Fibroblast of the aortic adventitia (primary cell): ENCODE results near the gene RPE65. TPM values are rescaled to one million over a fixed set of nuclear protein-coding genes. Genes with fewer than 3 reads are reported as not detected.
"Not testable (repeated sequence)": the region's sequence is repeated elsewhere in the genome, so short reads cannot be mapped to it uniquely, and the experiment has no call there.

ENCODE experiments used
- DNase-seq: peaks from one replicate; pipeline ENCODE4 v3.0.0-alpha.2; 2010; ENCODE audit warnings: low read depth
- H3K4me3 ChIP-seq: 2 replicates; pipeline ENCODE4 v1.5.1; 2011; ENCODE audit warnings: low read depth, mild to moderate bottlenecking, control low read depth, low read length, moderate library complexity
- CTCF ChIP-seq: IDR thresholded peaks from 2 replicates; pipeline ENCODE4 v1.5.1; 2011; ENCODE audit warnings: mild to moderate bottlenecking, low read length, control low read depth, inconsistent platforms; ENCODE audit not compliant: insufficient read depth
- total RNA-seq: library from RNA; depleted of rRNA; stranded (reverse); fragments of >200 nt; gene quantifications from 2 replicates; pipeline ENCODE4 v1.2.3, GENCODE V29; 2012; ENCODE audit warnings: low replicate concordance

RPE65 gene
- total RNA-seq: not detected in 2 replicates

DNA sequence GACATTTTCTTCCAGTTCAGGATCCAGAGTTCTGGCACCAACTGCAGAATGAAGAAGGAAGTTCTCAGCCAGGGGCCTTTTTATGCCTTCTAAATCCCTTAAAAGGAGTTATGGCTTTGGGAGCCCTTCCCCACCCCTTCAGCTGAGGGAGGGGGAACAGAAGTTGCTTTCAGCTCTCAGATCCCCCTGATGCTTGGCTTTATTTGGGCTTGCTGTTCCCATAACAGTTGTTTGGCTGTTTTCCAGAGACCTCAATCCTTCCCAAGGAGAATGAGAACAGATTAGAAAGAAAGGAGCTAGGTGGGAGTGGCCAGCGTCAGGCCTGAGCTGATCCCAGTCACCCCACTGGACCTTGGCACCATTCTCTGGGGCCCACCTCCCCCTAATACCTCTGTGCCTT, at the start of gene RPE65:
RPE65 (minus strand) TSS at position 54 of the 400 bp plus-strand sequence; CDS start at position 5, 49 bp downstream.
- no peak for DNase-seq
- no peak for TF ChIP-seq CTCF

GRCh38 chr1:68497358-68497698, 47.6 kb upstream of the RPE65 start:
- H3K4me3 ChIP-seq: peak overlapping the region; percentile 95
- TF ChIP-seq CTCF: no peak
- no peak for DNase-seq

More for the DNA sequence above, at the start of gene RPE65:
- no peak within 1 kb of the TSS for H3K4me3 ChIP-seq

DNA sequence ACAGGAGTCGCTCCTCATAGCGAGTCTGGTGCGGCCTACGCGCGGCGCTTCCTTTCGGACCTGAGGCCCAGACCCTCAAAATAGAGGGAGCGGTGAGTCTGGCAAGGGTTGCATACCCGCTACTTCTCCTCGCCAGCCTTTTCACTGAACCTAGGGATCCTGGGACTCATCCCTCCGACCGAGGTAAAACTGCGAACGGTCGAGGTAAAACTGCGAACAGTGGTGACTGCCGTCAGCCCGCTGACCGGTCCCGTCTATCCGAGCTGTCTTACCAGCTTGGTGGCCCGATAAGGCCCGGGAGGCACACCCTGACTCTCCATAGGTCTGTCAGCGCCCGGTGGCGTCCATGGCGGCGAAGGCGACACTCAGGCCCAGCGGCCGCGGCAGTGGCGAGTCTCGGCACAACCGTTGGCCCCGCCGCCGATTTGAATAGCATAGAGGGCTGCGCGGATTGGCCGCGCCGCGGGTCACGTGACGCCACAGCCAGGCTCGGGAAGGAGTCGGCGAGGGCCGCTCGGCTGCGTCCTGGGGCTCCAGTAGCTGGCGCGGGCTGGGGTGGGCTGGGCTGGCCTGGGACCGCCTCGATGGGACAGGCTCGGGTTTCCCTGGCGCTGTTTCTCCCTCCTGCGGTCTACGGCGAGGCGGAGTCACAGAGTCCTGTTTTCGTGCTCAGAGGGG, 47.1 kb upstream of the RPE65 start, which contains the start of gene DEPDC1:
DEPDC1 (minus strand) TSS at position 403 of the 678 bp plus-strand sequence; CDS start at position 320, 83 bp downstream.
- no peak for TF ChIP-seq CTCF
- H3K4me3 ChIP-seq: peak within 1 kb of the TSS; percentile 95
- DNase-seq: peak; percentile 91

DNA sequence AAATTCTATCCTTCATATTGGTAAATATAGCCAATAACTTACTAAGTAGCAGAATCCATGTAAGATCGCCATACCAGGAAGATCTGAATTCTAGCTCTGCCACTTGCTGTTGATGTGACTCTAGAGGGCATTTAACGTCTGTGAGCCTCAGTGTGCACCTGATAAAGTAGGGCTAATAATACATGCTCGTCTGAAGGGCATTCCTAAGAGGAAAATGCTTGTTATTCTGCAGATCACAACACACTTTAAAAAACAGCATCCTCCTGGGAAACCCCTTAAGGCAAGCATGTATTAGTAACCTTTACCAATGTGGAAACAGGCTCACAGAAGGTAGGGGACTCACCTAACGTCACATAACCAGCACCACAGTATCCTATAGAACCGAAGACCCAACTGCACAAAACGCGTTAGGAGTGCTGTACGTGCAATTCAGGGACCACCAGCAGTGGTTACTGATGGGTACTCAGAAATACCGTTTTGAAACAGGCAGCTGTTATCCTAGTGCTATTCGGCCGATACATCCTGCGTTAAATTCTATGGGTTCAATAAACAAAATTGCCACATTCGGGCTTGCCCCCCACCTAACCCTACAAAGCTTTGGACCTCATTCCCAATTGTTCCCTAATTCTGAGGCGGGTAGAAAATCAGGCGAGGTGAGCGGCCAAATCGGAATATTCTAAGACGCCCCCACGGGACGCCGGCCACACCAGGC, 46.4 kb upstream of the RPE65 start:
- DNase-seq: no peak
- H3K4me3 ChIP-seq: peak overlapping the region; percentile 95
- TF ChIP-seq CTCF: no peak

GRCh38 chr1:68495532-68495931, 45.8 kb upstream of the RPE65 start:
- no peak for TF ChIP-seq CTCF
- peak overlapping the region; percentile 95 for H3K4me3 ChIP-seq
- no peak for DNase-seq

DNA sequence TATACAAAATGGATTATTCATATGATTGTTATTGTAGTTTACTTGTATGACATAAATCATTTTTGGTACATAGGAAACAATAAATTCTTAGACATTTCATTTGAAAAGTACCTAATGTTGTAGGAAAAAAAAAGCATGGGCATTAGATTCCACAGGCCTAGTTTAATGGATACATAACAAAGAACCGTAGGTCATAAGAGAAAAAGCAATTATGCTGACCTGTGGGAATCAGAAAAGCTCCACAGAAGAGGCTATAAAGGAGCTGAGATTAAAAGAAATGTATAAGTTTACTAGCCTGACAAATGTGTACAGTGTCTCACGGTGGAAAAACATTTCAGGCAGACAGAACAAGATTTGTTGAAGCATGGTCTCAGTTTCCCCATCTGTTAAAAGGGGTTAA, 43.4 kb upstream of the RPE65 start:
- H3K4me3 ChIP-seq: no peak overlapping the region
- DNase-seq: no peak
- TF ChIP-seq CTCF: no peak

DNA sequence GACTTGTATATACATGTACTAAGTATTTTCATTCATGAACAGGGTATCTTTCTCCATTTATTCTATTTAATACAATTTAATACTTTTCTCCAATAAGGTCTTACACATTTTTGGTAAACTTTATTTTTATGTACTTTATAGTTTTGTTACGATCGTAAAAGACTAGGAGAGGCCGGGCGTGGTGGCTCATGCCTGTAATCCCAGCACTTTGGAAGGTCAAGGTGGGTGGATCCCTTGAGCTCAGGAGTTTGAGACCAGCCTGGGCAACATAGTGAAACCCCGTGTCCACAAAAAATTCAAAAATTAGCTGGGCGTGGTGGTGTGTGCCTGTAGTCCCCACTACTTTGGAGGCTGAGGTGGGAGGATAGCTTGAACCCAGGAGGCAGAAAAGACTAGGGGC, 42.5 kb upstream of the RPE65 start:
- H3K4me3 ChIP-seq, DNase-seq: not testable (repeated sequence)
